RWPE2 (cell line): ENCODE data around the gene SIM2.

ENCODE experiments used
- ATAC-seq: fragments of 200-7000 bp; cut with Tn5 transposase; 3 replicates; pipeline ENCODE4 v1.9.1; 2021; ENCODE audit warnings: low read depth
- DNase-seq: peaks from one replicate; pipeline ENCODE4 v3.0.0-alpha.2; 2020; ENCODE audit warnings: low spot score
- H3K27ac ChIP-seq: fragments of 450-650 bp; 2 replicates; pipeline ENCODE4 v1.5.1; 2017; ENCODE audit warnings: mild to moderate bottlenecking; ENCODE audit not compliant: poor library complexity, severe bottlenecking
- H3K27me3 ChIP-seq: fragments of 250-450 bp; sonication (Bioruptor Pico); 2 replicates; pipeline ENCODE4 v1.5.1; 2021; ENCODE audit warnings: mild to moderate bottlenecking, moderate library complexity; ENCODE audit not compliant: insufficient read depth, poor library complexity, severe bottlenecking
- H3K36me3 ChIP-seq: fragments of 250-450 bp; sonication (Bioruptor Pico); 2 replicates; pipeline ENCODE4 v1.5.1; 2020; ENCODE audit warnings: low read depth, mild to moderate bottlenecking, moderate library complexity
- H3K4me1 ChIP-seq: fragments of 250-450 bp; sonication (Bioruptor Pico); 2 replicates; pipeline ENCODE4 v1.5.1; 2021; ENCODE audit warnings: mild to moderate bottlenecking, moderate library complexity; ENCODE audit not compliant: insufficient read depth, poor library complexity, severe bottlenecking
- H3K4me3 ChIP-seq: fragments of 250-450 bp; sonication (Bioruptor Pico); 2 replicates; pipeline ENCODE4 v1.5.1; 2021; ENCODE audit warnings: mild to moderate bottlenecking, moderate library complexity; ENCODE audit not compliant: severe bottlenecking
- H3K9me3 ChIP-seq: fragments of 250-450 bp; sonication (Bioruptor Pico); 2 replicates; pipeline ENCODE4 v1.5.1; 2021; ENCODE audit warnings: mild to moderate bottlenecking, moderate library complexity; ENCODE audit not compliant: severe bottlenecking
- CTCF ChIP-seq: fragments of 450-650 bp; IDR thresholded peaks from one replicate; pipeline ENCODE4 v1.5.1; 2017; ENCODE audit warnings: mild to moderate bottlenecking, moderate library complexity; ENCODE audit not compliant: poor library complexity, severe bottlenecking

The SIM2 gene

DNA sequence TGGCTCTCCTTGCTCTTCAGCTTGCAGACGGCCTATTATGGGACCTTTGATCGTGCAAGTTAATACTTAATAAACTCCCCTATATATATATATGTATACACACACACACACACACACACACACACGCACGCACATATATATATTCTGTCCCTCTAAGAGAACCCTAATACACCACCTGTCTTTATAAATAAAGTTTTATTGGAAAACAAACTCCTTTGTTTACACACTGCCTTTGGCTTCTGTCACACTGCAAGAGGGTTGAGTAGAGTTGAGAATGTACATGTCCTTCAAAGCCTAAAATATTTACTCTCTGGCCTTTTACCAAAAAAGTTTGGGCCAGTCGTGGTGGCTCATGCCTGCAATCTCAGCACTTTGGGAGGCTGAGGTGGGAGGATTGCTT is 26.2 kb upstream of the SIM2 start:
- Histone ChIP-seq H3K4me1 (peaks cover 5% of the 10 kb centered on the region), H3K27ac (no peak overlapping the region), H3K36me3 (no peaks in the 10 kb centered on the region), H3K9me3 (no peaks in the 10 kb centered on the region), H3K27me3 (no peaks in the 10 kb centered on the region), H3K4me3 (no peak overlapping the region)
- ATAC-seq: no peak
- no peak for DNase-seq
- no peak for TF ChIP-seq CTCF

- ATAC-seq: no peak
- no peak overlapping the region for H3K27ac ChIP-seq
- H3K4me3 ChIP-seq: no peak overlapping the region
- H3K36me3 ChIP-seq: no peaks in the 10 kb centered on the region
- no peaks in the 10 kb centered on the region for H3K9me3 ChIP-seq
- no peaks in the 10 kb centered on the region for H3K27me3 ChIP-seq
- no peak for DNase-seq
- TF ChIP-seq CTCF: no peak
- peaks cover 13% of the 10 kb centered on the region for H3K4me1 ChIP-seq
Measured at GRCh38 chr21:36676039-36676950, 22.6 kb upstream of the SIM2 start.

GRCh38 chr21:36677443-36677842 is 21.5 kb upstream of the SIM2 start:
- DNase-seq (no peak), ATAC-seq (no peak)
- no peak for TF ChIP-seq CTCF
- no peaks in the 10 kb centered on the region for H3K36me3 ChIP-seq
- peaks cover 8% of the 10 kb centered on the region for H3K4me1 ChIP-seq
- H3K27me3 ChIP-seq: no peaks in the 10 kb centered on the region
- no peaks in the 10 kb centered on the region for H3K9me3 ChIP-seq
- H3K4me3 ChIP-seq: no peak overlapping the region
- no peak overlapping the region for H3K27ac ChIP-seq

DNA sequence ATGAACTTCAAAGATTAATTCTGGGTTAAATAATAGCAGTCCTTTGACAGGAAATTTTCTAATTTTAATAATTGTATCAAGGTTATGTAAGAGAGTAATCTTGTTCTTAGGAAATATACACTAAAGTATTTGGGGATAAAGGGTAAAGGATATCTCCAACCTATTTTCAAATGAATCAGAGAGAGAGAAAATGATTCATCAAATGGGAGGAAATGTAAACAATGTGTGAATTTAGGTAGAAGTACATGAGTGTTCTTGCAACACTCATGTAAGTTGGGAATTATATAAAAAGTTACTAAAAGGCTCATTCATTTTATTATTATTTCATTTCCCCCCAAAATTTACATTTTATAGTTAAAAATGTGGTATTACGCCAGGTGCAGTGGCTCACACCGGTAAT is 20.4 kb upstream of the SIM2 start:
- ATAC-seq: peak; percentile 65

More for the DNA sequence above, 20.4 kb upstream of the SIM2 start:
- Histone ChIP-seq H3K4me3 (no peak overlapping the region), H3K9me3 (no peaks in the 10 kb centered on the region), H3K27ac (no peak overlapping the region), H3K4me1 (peaks cover 8% of the 10 kb centered on the region), H3K36me3 (no peaks in the 10 kb centered on the region), H3K27me3 (no peaks in the 10 kb centered on the region)
- TF ChIP-seq CTCF: no peak
- DNase-seq: no peak
